NB4 (cell line): Measurements from ENCODE around the gene ATRNL1.

Experiments
- DNase-seq: peaks from one replicate; pipeline ENCODE4 v3.0.0; 2010; ENCODE audit warnings: low read depth
- H3K4me3 ChIP-seq: one replicate; pipeline ENCODE4 v1.5.1; 2011; ENCODE audit warnings: mild to moderate bottlenecking, low read depth, low read length, moderate library complexity
- CTCF ChIP-seq: IDR thresholded peaks from one replicate; pipeline ENCODE4 v1.5.1; 2012; ENCODE audit warnings: low read depth, low read length
- MAX ChIP-seq: IDR thresholded peaks from 2 replicates; pipeline ENCODE4 v1.6.1; 2011; ENCODE audit warnings: low read depth, low read length
- MYC ChIP-seq: IDR thresholded peaks from 2 replicates; pipeline ENCODE4 v1.6.1; 2011; ENCODE audit warnings: low read depth, low read length
- POLR2A ChIP-seq: IDR thresholded peaks from 2 replicates; pipeline ENCODE4 v1.6.1; 2011; ENCODE audit warnings: mild to moderate bottlenecking; ENCODE audit not compliant: insufficient read length; ENCODE audit errors: extremely low read depth

ATRNL1 gene

DNA sequence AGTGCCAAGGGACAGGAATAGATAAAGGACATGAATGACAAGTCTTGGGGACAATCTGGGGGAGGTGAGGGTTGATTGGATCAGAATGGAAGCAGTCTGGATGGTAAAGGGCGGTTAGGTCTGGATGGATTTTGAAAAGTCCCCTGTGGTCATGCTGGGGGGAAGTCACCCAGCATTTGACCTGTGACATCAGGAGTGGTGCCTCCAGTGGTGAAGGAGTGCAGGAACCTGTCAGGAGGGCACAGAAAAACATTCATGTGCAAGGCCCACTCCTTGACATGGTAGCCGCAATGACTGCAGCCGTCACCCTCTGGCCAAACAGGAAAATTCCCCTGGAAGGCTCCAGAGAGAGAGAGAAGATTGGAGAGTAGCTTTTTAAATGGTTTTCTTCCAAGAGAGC lies 875.1 kb downstream of the ATRNL1 start:
- H3K4me3 ChIP-seq = no peak overlapping the region
- no peak for DNase-seq
- no peak for TF ChIP-seq CTCF

GRCh38 chr10:115969591-115969990 lies 876.4 kb downstream of the ATRNL1 start:
- TF ChIP-seq MAX = no peak
- TF ChIP-seq CTCF = no peak
- no peak for TF ChIP-seq POLR2A
- TF ChIP-seq MYC = no peak
- no peak overlapping the region for H3K4me3 ChIP-seq
- no peak for DNase-seq

GRCh38 chr10:115971921-115972320 lies 878.8 kb downstream of the ATRNL1 start:
- no peak overlapping the region for H3K4me3 ChIP-seq
- TF ChIP-seq CTCF (no peak), MAX (no peak), MYC (no peak), POLR2A (no peak)
- no peak for DNase-seq

DNA sequence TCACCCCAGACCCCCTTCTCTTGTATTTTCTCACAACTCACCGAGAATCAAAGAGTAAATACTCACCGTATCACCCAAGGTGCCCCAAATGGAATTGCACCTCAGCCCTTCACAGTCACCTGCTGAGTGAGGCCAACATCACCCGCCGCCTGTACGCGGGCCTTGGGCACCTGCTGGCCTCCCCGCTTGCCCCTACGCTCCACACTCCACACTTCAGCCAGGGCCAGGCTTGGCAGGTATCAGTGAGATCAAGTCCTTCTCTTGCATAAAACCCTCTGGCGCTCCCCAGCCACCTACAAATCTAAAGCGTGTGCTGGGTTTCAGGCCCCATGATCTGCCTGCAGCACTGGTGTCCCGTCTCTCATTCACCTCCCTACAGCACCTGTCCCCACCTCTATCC lies 879.3 kb downstream of the ATRNL1 start:
- no peak for DNase-seq
- no peak overlapping the region for H3K4me3 ChIP-seq
- TF ChIP-seq CTCF (no peak), MYC (no peak), MAX (no peak), POLR2A (no peak)

- no peak for DNase-seq
- no peak for TF ChIP-seq POLR2A
- no peak overlapping the region for H3K4me3 ChIP-seq
Measured at GRCh38 chr10:115974351-115974750, 881.2 kb downstream of the ATRNL1 start.

GRCh38 chr10:115974816-115975430 lies 881.8 kb downstream of the ATRNL1 start:
- no peak for DNase-seq
- no peak overlapping the region for H3K4me3 ChIP-seq
- TF ChIP-seq MYC (no peak), CTCF (no peak), MAX (no peak), POLR2A (no peak)

GRCh38 chr10:115975506-115975905 lies 882.3 kb downstream of the ATRNL1 start:
- TF ChIP-seq MAX (no peak), POLR2A (no peak), CTCF (no peak), MYC (no peak)
- no peak overlapping the region for H3K4me3 ChIP-seq
- no peak for DNase-seq
